Mammary epithelial cell (primary cell): ENCODE measurements around the gene ADGRB3.

ENCODE experiments used
- EZH2 ChIP-seq: IDR thresholded peaks from 2 replicates; pipeline ENCODE4 v1.6.1; 2012; ENCODE audit warnings: low read length, inconsistent platforms, borderline replicate concordance
- TF ChIP-seq, protein P1 (sequence below), 2 donors: IDR thresholded peaks in 1 of 2; conservative IDR thresholded peaks in 1 of 2; 2 replicates each; pipeline ENCODE4 v1.5.1; 2011 to 2012; ENCODE audit warnings: inconsistent platforms in 2 of 2, low read length in 2 of 2, mild to moderate bottlenecking in 2 of 2, control low read depth in 1 of 2, low read depth in 1 of 2; ENCODE audit not compliant: insufficient read depth in 1 of 2; ENCODE audit errors: extremely low read depth in 1 of 2

GRCh38 chr6:68915586-68915985 is 280.5 kb downstream of the ADGRB3 start:
- TF ChIP-seq, protein P1, sequence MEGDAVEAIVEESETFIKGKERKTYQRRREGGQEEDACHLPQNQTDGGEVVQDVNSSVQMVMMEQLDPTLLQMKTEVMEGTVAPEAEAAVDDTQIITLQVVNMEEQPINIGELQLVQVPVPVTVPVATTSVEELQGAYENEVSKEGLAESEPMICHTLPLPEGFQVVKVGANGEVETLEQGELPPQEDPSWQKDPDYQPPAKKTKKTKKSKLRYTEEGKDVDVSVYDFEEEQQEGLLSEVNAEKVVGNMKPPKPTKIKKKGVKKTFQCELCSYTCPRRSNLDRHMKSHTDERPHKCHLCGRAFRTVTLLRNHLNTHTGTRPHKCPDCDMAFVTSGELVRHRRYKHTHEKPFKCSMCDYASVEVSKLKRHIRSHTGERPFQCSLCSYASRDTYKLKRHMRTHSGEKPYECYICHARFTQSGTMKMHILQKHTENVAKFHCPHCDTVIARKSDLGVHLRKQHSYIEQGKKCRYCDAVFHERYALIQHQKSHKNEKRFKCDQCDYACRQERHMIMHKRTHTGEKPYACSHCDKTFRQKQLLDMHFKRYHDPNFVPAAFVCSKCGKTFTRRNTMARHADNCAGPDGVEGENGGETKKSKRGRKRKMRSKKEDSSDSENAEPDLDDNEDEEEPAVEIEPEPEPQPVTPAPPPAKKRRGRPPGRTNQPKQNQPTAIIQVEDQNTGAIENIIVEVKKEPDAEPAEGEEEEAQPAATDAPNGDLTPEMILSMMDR (conservative IDR thresholded peaks at IDR 0.05 in 1 of 2, IDR thresholded peaks at IDR 0.05 in 1 of 2; ENCODE audit: extremely low read depth in 1 of 2, insufficient read depth in 1 of 2, low read depth in 1 of 2, low read length in 2 of 2): no peak
- no peak for TF ChIP-seq EZH2
